ENCODE data around the gene ERFL.
"Not testable (repeated sequence)": the region's sequence is repeated elsewhere in the genome, so short reads cannot be mapped to it uniquely, and the experiment has no call there.

Gene ERFL

GRCh38 chr19:41917676-41918075 lies 10.6 kb downstream of the ERFL start:
- Histone ChIP-seq H3K4me3 (ENCODE audit: low read depth, low read length) (no peak overlapping the region), H3K36me3 (ENCODE audit: control insufficient read depth, insufficient read depth, low read length) (no peaks in the 10 kb centered on the region), H3K27me3 (ENCODE audit: control insufficient read depth, insufficient read depth, low read length) (peaks cover 5% of the 10 kb centered on the region), H3K27ac (no peak overlapping the region), H2AFZ (no peak overlapping the region), H3K9ac (no peak overlapping the region), H3K4me1 (peaks cover 6% of the 10 kb centered on the region), H3K4me2 (ENCODE audit: low read length) (no peak overlapping the region), H3K9me3 (ENCODE audit: control insufficient read depth, low read length) (no peaks in the 10 kb centered on the region), H3K79me2 (peaks cover 4% of the 10 kb centered on the region)
- TF ChIP-seq CTCF (IDR thresholded peaks at IDR 0.05) = no peak

GRCh38 chr19:41915776-41916414 lies 12.4 kb downstream of the ERFL start:
- Histone ChIP-seq H3K9me3 (ENCODE audit: control insufficient read depth, low read length) (no peaks in the 10 kb centered on the region), H3K27ac (no peak overlapping the region), H3K4me1 (peaks cover 13% of the 10 kb centered on the region), H3K27me3 (ENCODE audit: control insufficient read depth, insufficient read depth, low read length) (peaks cover 5% of the 10 kb centered on the region), H2AFZ (no peak overlapping the region), H3K9ac (no peak overlapping the region), H3K4me2 (ENCODE audit: low read length) (no peak overlapping the region), H3K4me3 (ENCODE audit: low read depth, low read length) (no peak overlapping the region), H3K36me3 (ENCODE audit: control insufficient read depth, insufficient read depth, low read length) (no peaks in the 10 kb centered on the region), H3K79me2 (peaks cover 4% of the 10 kb centered on the region)
- TF ChIP-seq CTCF (IDR thresholded peaks at IDR 0.05) = no peak

- H3K4me3 ChIP-seq (ENCODE audit: low read depth, low read length) = no peak overlapping the region
- peaks cover 4% of the 10 kb centered on the region for H3K79me2 ChIP-seq
- H2AFZ ChIP-seq = no peak overlapping the region
- H3K4me1 ChIP-seq = peaks cover 12% of the 10 kb centered on the region
- H3K36me3 ChIP-seq (ENCODE audit: control insufficient read depth, insufficient read depth, low read length) = no peaks in the 10 kb centered on the region
- H3K9ac ChIP-seq = no peak overlapping the region
- peaks cover 5% of the 10 kb centered on the region for H3K27me3 ChIP-seq (ENCODE audit: control insufficient read depth, insufficient read depth, low read length)
- TF ChIP-seq CTCF (IDR thresholded peaks at IDR 0.05) = no peak
- no peak overlapping the region for H3K4me2 ChIP-seq (ENCODE audit: low read length)
- H3K9me3 ChIP-seq (ENCODE audit: control insufficient read depth, low read length) = no peaks in the 10 kb centered on the region
- no peak overlapping the region for H3K27ac ChIP-seq
Measured at GRCh38 chr19:41915021-41915775, 13.1 kb downstream of the ERFL start.

- H3K36me3 ChIP-seq (ENCODE audit: control insufficient read depth, insufficient read depth, low read length); H3K79me2 ChIP-seq; H3K27me3 ChIP-seq (ENCODE audit: control insufficient read depth, insufficient read depth, low read length); H3K9me3 ChIP-seq (ENCODE audit: control insufficient read depth, low read length); H3K4me3 ChIP-seq (ENCODE audit: low read depth, low read length); H3K9ac ChIP-seq; H3K27ac ChIP-seq; H2AFZ ChIP-seq; H3K4me2 ChIP-seq (ENCODE audit: low read length): not testable (repeated sequence)
- peaks cover 12% of the 10 kb centered on the region for H3K4me1 ChIP-seq
Measured at GRCh38 chr19:41914424-41914834, 13.8 kb downstream of the ERFL start.

GRCh38 chr19:41913538-41914423 lies 14.5 kb downstream of the ERFL start:
- no peak overlapping the region for H3K27ac ChIP-seq
- peaks cover 12% of the 10 kb centered on the region for H3K4me1 ChIP-seq

More at GRCh38 chr19:41913538-41914423, 14.5 kb downstream of the ERFL start:
- Histone ChIP-seq H2AFZ (no peak overlapping the region), H3K79me2 (peaks cover 4% of the 10 kb centered on the region), H3K9me3 (ENCODE audit: control insufficient read depth, low read length) (no peaks in the 10 kb centered on the region), H3K9ac (no peak overlapping the region), H3K4me3 (ENCODE audit: low read depth, low read length) (no peak overlapping the region), H3K27me3 (ENCODE audit: control insufficient read depth, insufficient read depth, low read length) (peaks cover 5% of the 10 kb centered on the region), H3K36me3 (ENCODE audit: control insufficient read depth, insufficient read depth, low read length) (no peaks in the 10 kb centered on the region), H3K4me2 (ENCODE audit: low read length) (no peak overlapping the region)
- TF ChIP-seq CTCF (IDR thresholded peaks at IDR 0.05) = no peak

Data from parathyroid adenoma (tissue), 2 donors.